GM18951 (cell line): ENCODE data around the gene CYP1B1.

ENCODE experiments used
- POLR2A ChIP-seq: IDR thresholded peaks from 4 replicates; pipeline ENCODE4 v1.6.1; 2011; ENCODE audit warnings: mild to moderate bottlenecking; ENCODE audit not compliant: insufficient read length, insufficient read depth; ENCODE audit errors: extremely low read depth
- in situ Hi-C: fragments of 300-500 bp; cut with MboI; formaldehyde crosslinking; loops from one replicate; pipeline ENCODE4 v1.12.0; 2022; ENCODE audit warnings: low sequenced_read_pairs, mixed read lengths, inconsistent platforms; ENCODE audit not compliant: unreplicated experiment

The CYP1B1 gene

GRCh38 chr2:38057651-38058410 lies 18.1 kb downstream of the CYP1B1 start:
- TF ChIP-seq POLR2A = no peak
- in situ Hi-C loops = no loop called here

GRCh38 chr2:38056216-38056615 lies 19.7 kb downstream of the CYP1B1 start:
- no peak for TF ChIP-seq POLR2A
- in situ Hi-C loops = no loop called here

DNA sequence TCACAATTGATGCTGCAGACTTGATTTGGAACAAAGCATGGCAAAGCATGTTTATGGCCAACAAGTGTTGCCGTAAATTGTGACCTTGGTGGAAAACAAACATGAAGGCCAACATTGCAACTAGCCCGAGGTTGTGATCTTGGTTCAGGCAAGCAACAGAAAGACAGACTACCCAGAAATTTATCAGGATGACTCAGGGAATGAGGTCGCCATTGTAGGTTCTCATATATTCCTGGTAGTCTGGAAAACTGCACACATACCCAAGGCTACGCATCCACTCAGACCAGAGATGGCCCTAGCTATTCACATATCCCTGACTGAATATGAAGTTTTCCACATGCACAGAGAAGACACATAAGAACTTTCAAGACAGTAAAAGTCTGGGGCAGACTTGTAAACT lies 30.1 kb downstream of the CYP1B1 start:
- in situ Hi-C loops = no loop called here
- TF ChIP-seq POLR2A = no peak

- no peak for TF ChIP-seq POLR2A
- in situ Hi-C loops = no loop called here
These were observed 36.6 kb downstream of the CYP1B1 start for GRCh38 chr2:38039121-38039910.

DNA sequence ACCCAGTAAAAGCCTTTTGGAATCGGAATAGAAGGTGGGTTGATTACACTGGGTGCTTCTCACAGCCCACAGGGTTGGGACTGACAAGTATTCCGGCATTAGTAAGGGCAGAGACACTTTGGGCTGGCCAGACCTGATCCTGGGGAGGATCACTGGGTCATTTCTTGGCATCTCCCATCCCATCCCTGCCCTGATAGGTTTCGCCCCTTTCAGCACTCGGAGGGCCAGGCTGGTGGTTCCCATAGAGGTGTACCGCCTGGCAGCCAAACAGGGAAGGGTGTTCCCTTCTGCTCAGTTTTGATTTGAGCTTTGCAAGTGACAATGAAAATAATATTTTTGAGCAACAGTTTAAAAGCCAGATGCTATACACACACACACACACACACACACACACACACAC lies 37.3 kb downstream of the CYP1B1 start:
- no peak for TF ChIP-seq POLR2A
- in situ Hi-C loops = no loop called here

DNA sequence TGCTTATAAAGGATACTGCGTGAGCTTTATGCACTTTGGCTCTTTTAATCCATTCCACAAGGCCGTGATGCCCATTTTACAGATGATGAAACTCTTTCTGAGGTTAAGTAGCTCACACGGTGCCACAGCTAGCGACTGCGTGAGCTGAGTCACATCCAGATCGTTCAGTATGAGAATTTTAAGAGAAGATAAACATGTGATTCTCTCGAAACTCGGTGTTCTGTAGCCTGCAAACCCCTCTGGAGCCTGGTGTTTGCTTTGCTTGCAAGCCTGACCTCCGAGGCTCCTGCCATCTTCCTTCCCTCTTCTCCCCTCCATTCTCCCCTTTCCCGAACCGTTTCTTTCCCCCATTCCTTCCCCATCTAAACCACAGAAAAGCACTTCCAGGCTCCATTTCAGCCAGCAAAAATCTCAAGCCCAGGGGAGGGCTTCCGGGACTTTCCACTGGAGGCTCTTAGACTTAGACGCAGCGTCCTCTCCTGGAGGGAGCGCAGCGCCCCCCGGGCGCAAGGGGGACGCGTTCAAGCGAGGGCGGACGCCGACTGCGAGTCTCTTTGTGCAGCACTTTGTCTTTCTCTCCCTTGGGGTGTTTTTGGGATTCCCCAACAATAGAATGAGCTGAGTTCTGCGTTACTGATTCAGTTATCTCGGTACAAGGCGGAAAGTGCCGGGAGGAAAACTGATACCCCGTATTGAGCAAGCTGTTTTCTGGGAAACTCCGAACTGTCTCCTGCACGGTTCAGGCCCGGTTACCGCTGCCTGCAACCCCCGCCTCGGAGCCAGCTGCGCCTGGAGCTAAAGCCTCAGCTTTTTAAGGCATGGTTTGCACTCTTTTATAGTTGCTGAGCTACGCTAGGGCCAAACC lies 38.0 kb downstream of the CYP1B1 start:
- in situ Hi-C loops = no loop called here
- TF ChIP-seq POLR2A = no peak

- in situ Hi-C loops = no loop called here
- TF ChIP-seq POLR2A = no peak
These were observed 38.6 kb downstream of the CYP1B1 start for GRCh38 chr2:38037325-38037724.

DNA sequence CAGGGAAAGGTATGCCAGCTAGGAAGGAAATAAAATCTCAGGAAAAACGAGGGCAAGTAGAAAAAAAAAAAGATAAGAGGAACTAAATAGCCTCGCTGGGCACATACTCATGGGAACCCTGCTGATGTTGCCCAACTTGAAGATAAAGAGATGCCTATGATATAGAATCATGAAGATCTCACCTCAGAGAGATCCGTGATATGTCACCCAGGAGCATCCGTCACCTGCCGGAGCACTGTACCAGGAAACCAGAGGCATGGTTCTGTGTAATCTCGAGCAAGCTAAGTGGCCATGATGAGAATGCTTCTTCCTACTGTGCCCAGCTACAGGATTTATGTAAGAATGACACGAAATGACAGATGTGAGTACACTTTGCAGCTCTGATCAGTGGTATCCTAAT lies 40.0 kb downstream of the CYP1B1 start:
- no peak for TF ChIP-seq POLR2A
- in situ Hi-C loops = no loop called here

GRCh38 chr2:38033646-38034045 lies 42.3 kb downstream of the CYP1B1 start:
- TF ChIP-seq POLR2A = no peak
- in situ Hi-C loops = no loop called here

GRCh38 chr2:38032946-38033345 lies 43.0 kb downstream of the CYP1B1 start:
- TF ChIP-seq POLR2A = no peak
- in situ Hi-C loops = no loop called here

DNA sequence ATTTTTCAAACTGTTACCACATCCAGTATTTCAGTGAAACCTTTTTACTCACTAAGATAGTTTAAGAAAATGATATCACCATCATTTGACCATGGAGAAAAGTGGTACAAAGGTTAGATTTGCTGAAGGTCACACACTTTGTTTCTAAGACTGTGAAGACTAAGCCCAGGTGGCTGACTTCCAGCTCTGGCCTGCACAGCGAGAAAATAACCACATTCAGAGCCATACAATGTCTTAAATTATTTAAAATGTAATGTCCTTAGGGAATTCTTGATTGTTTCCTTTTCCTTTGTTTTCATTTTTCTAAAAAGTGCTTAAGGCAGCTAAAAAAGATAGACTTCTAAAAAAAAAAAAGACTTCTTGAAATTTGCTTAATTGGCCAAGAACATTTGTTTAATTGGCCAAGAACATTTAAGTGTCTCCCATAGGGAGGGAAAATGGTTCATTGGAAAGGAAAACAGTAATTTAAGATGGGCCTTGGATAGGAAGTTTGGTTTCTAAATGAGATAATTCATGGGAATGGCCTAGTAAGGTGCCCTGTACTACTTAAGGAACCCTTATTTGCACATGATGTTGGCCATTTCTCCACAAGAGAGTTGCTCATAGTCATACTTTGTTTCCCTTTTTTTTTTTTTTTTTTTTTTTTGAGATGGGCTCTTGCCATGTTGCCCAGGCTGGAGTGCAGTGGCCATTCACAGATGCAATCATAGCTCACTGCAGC lies 45.2 kb downstream of the CYP1B1 start:
- in situ Hi-C loops = no loop called here
- no peak for TF ChIP-seq POLR2A

GRCh38 chr2:38029512-38029911 lies 46.4 kb downstream of the CYP1B1 start:
- TF ChIP-seq POLR2A = no peak

GRCh38 chr2:38028829-38029228 lies 47.1 kb downstream of the CYP1B1 start:
- in situ Hi-C loops = no loop called here
- no peak for TF ChIP-seq POLR2A

More at GRCh38 chr2:38029512-38029911, 46.4 kb downstream of the CYP1B1 start:
- in situ Hi-C loops = no loop called here
